SK-N-SH treated with all-trans-retinoic acid at 6 μM for 48 hours (cell line): ENCODE data around the gene VPS39.

ENCODE experiments used
- ATAC-seq: fragments of 200-7000 bp; cut with Tn5 transposase; 3 replicates; pipeline ENCODE4 v1.9.1; 2020; ENCODE audit warnings: mild to moderate bottlenecking, moderate library complexity
- BACH2 ChIP-seq: fragments of 250-450 bp; sonication (Bioruptor Pico); IDR thresholded peaks from 2 replicates; pipeline ENCODE4 v1.9.0; 2021; ENCODE audit warnings: mild to moderate bottlenecking, borderline replicate concordance
- CREB5 ChIP-seq: fragments of 250-450 bp; sonication (Bioruptor Pico); IDR thresholded peaks from 2 replicates; pipeline ENCODE4 v1.5.1; 2020; ENCODE audit warnings: low read depth, mild to moderate bottlenecking, moderate library complexity
- CSDC2 ChIP-seq: fragments of 250-450 bp; sonication (Bioruptor Pico); IDR thresholded peaks from 2 replicates; pipeline ENCODE4 v1.5.0; 2020; ENCODE audit warnings: mild to moderate bottlenecking, moderate library complexity
- CSRNP3 ChIP-seq: fragments of 250-450 bp; sonication (Bioruptor Pico); IDR thresholded peaks from 2 replicates; pipeline ENCODE4 v1.5.1; 2021; ENCODE audit warnings: mild to moderate bottlenecking, moderate library complexity
- ESRRG ChIP-seq: fragments of 250-450 bp; sonication (Bioruptor Pico); IDR thresholded peaks from 2 replicates; pipeline ENCODE4 v1.6.1; 2021; ENCODE audit warnings: mild to moderate bottlenecking
- GLIS3 ChIP-seq: fragments of 250-450 bp; sonication (Bioruptor Pico); IDR thresholded peaks from 2 replicates; pipeline ENCODE4 v1.5.0; 2020; ENCODE audit warnings: mild to moderate bottlenecking, moderate library complexity
- OSR1 ChIP-seq: fragments of 250-450 bp; sonication (Bioruptor Pico); IDR thresholded peaks from 2 replicates; pipeline ENCODE4 v1.8.0; 2022; ENCODE audit warnings: moderate library complexity, mild to moderate bottlenecking, inconsistent platforms
- PATZ1 ChIP-seq: fragments of 250-450 bp; sonication (Bioruptor Pico); IDR thresholded peaks from 2 replicates; pipeline ENCODE4 v1.8.0; 2020; ENCODE audit warnings: mild to moderate bottlenecking, moderate library complexity, borderline replicate concordance
- POU6F1 ChIP-seq: fragments of 250-450 bp; sonication (Bioruptor Pico); IDR thresholded peaks from 2 replicates; pipeline ENCODE4 v1.8.0; 2021; ENCODE audit warnings: low read depth, mild to moderate bottlenecking, moderate library complexity, borderline replicate concordance
- PPARA ChIP-seq: fragments of 250-450 bp; sonication (Bioruptor Pico); IDR thresholded peaks from 2 replicates; pipeline ENCODE4 v1.5.0; 2020; ENCODE audit warnings: mild to moderate bottlenecking, borderline replicate concordance
- RARB ChIP-seq: fragments of 250-450 bp; sonication (Bioruptor Pico); IDR thresholded peaks from 2 replicates; pipeline ENCODE4 v1.8.0; 2021; ENCODE audit warnings: mild to moderate bottlenecking, moderate library complexity
- SNAI2 ChIP-seq: fragments of 250-450 bp; sonication (Bioruptor Pico); IDR thresholded peaks from 2 replicates; pipeline ENCODE4 v1.5.0; 2020; ENCODE audit warnings: mild to moderate bottlenecking, moderate library complexity
- TCF4 ChIP-seq: fragments of 250-450 bp; sonication (Bioruptor Pico); IDR thresholded peaks from 2 replicates; pipeline ENCODE4 v1.8.0; 2021; ENCODE audit warnings: mild to moderate bottlenecking, moderate library complexity, borderline replicate concordance
- TOX ChIP-seq: fragments of 250-450 bp; sonication (Bioruptor Pico); IDR thresholded peaks from 2 replicates; pipeline ENCODE4 v1.8.0; 2021; ENCODE audit warnings: mild to moderate bottlenecking, moderate library complexity, borderline replicate concordance
- TSHZ2 ChIP-seq: fragments of 250-450 bp; sonication (Bioruptor Pico); IDR thresholded peaks from 2 replicates; pipeline ENCODE4 v1.5.0; 2020; ENCODE audit warnings: mild to moderate bottlenecking, moderate library complexity
- ZC3H10 ChIP-seq: fragments of 250-450 bp; sonication (Bioruptor Pico); IDR thresholded peaks from 2 replicates; pipeline ENCODE4 v1.5.1; 2021; ENCODE audit warnings: mild to moderate bottlenecking, moderate library complexity
- ZFP30 ChIP-seq: fragments of 450-650 bp; formaldehyde crosslinking; IDR thresholded peaks from 2 replicates; pipeline ENCODE4 v1.5.0; 2022; ENCODE audit warnings: mild to moderate bottlenecking, moderate library complexity
- ZNF565 ChIP-seq: fragments of 450-650 bp; formaldehyde crosslinking; conservative IDR thresholded peaks from 2 replicates; pipeline ENCODE4 v1.5.0; 2020; ENCODE audit warnings: low read depth, mild to moderate bottlenecking, moderate library complexity
- ZNF70 ChIP-seq: fragments of 450-650 bp; formaldehyde crosslinking; IDR thresholded peaks from 2 replicates; pipeline ENCODE4 v1.5.0; 2020; ENCODE audit warnings: mild to moderate bottlenecking, moderate library complexity
- ZNF8 ChIP-seq: fragments of 450-650 bp; formaldehyde crosslinking; IDR thresholded peaks from 2 replicates; pipeline ENCODE4 v1.5.0; 2020; ENCODE audit warnings: mild to moderate bottlenecking, moderate library complexity

The VPS39 gene

GRCh38 chr15:42185801-42186200 lies 22.3 kb downstream of the VPS39 start:
- ATAC-seq: no peak
- TF ChIP-seq GLIS3 (CRISPR knock-in tag) (no peak), CREB5 (CRISPR knock-in tag) (no peak), POU6F1 (CRISPR knock-in tag) (no peak), ZNF8 (CRISPR knock-in tag) (no peak), TSHZ2 (CRISPR knock-in tag) (no peak), SNAI2 (CRISPR knock-in tag) (no peak), ZNF565 (no peak), OSR1 (CRISPR knock-in tag) (no peak)
- TF ChIP-seq, all 23 proteins: peak for 0

GRCh38 chr15:42184736-42185135 lies 23.4 kb downstream of the VPS39 start:
- no peak for TF ChIP-seq PATZ1 (CRISPR knock-in tag)
- no peak for ATAC-seq

- no peak for ATAC-seq
- TF ChIP-seq ZNF565 (no peak), TSHZ2 (CRISPR knock-in tag) (no peak), TOX (CRISPR knock-in tag) (no peak), ZFP30 (CRISPR knock-in tag) (no peak), ZC3H10 (CRISPR knock-in tag) (no peak), CSRNP3 (CRISPR knock-in tag) (no peak), ZNF70 (CRISPR knock-in tag) (no peak)
These were observed 23.8 kb downstream of the VPS39 start for GRCh38 chr15:42184296-42184695.

- ATAC-seq: no peak
- TF ChIP-seq TOX (CRISPR knock-in tag) (no peak), BACH2 (CRISPR knock-in tag) (no peak), ZFP30 (CRISPR knock-in tag) (no peak), CSDC2 (CRISPR knock-in tag) (no peak), TCF4 (CRISPR knock-in tag) (no peak), CREB5 (CRISPR knock-in tag) (no peak), TSHZ2 (CRISPR knock-in tag) (no peak), ESRRG (CRISPR knock-in tag) (no peak), PPARA (CRISPR knock-in tag) (no peak), RARB (no peak)
These were observed 25.1 kb downstream of the VPS39 start for GRCh38 chr15:42182961-42183360.
